ENCODE data around the gene WDFY4.

WDFY4 gene

DNA sequence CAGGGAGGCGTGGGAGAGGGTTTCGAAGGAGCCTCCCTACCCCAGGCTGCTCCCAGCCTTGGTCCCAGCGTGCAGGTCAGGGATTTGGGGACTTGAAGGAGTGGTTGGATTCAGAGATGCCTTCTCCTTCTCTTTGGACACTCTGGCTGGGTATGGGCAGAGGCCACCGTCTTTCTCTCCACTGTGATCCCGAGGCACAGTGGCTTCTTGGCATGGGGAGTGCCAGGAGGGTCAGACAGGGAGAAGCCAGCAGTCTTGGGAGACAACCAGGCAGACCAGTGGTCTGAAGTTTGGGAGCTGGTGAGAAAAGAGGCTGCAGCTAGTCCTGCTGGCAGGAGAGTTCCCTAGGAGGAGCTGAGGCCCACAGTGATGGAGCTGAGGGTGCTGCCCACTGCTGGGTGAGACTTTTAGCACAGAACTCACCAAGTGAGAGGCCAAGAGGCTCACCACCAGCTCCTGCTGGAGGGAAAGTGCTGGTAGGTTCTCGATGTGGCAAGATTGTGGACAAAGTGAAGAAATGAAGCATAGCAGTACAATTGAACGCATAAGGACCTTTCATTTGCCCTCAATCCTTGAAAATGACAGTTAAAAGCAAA, 35.2 kb upstream of the WDFY4 start:
- H3K4me3 ChIP-seq (ENCODE audit: low read depth, low read length): no peak overlapping the region
- TF ChIP-seq, protein P1, sequence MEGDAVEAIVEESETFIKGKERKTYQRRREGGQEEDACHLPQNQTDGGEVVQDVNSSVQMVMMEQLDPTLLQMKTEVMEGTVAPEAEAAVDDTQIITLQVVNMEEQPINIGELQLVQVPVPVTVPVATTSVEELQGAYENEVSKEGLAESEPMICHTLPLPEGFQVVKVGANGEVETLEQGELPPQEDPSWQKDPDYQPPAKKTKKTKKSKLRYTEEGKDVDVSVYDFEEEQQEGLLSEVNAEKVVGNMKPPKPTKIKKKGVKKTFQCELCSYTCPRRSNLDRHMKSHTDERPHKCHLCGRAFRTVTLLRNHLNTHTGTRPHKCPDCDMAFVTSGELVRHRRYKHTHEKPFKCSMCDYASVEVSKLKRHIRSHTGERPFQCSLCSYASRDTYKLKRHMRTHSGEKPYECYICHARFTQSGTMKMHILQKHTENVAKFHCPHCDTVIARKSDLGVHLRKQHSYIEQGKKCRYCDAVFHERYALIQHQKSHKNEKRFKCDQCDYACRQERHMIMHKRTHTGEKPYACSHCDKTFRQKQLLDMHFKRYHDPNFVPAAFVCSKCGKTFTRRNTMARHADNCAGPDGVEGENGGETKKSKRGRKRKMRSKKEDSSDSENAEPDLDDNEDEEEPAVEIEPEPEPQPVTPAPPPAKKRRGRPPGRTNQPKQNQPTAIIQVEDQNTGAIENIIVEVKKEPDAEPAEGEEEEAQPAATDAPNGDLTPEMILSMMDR (IDR thresholded peaks at IDR 0.05; ENCODE audit: borderline replicate concordance, insufficient read depth, low read depth, low read length): no peak

DNA sequence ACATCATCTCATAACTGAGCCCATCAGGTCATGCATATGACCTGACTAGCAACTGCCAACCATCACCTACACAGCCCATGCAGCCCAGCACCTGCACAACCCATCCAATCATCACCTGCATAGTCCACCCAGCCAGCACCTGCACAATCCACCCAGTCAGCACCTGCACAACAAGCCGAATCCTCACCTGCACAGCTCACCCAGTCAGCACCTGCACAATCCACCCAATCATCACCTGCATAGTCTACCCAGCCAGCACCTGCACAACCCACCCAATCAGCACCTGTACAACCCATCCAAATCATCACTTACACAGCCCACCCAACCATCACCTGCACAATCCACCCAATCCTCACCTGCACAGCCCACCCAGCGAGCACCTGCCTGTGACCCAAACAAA, 33.4 kb upstream of the WDFY4 start:
- no peak overlapping the region for H3K4me3 ChIP-seq (ENCODE audit: low read depth, low read length)
- TF ChIP-seq, protein P1 (IDR thresholded peaks at IDR 0.05; ENCODE audit: borderline replicate concordance, insufficient read depth, low read depth, low read length): no peak

DNA sequence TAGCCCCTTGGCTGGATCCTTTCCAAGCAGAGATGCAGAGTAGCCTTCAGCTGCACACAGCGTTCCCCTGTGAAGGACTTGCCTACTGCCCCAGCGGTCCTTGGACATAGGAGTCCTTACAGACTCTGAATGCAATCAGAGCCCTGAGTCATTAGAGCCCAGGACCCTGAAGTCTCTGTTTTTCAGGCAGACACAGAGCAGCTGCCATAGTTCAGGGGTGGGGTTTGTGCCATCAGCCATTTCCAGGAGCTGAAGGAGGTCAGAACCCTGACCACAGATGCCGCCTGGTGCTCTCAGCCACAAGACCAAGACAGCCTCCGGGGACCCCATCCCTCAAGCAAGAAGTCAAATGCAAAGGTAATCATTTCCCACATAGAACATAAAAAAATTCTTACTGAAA, 32.8 kb upstream of the WDFY4 start:
- TF ChIP-seq, protein P1 (IDR thresholded peaks at IDR 0.05; ENCODE audit: borderline replicate concordance, insufficient read depth, low read depth, low read length): no peak
- no peak overlapping the region for H3K4me3 ChIP-seq (ENCODE audit: low read depth, low read length)

DNA sequence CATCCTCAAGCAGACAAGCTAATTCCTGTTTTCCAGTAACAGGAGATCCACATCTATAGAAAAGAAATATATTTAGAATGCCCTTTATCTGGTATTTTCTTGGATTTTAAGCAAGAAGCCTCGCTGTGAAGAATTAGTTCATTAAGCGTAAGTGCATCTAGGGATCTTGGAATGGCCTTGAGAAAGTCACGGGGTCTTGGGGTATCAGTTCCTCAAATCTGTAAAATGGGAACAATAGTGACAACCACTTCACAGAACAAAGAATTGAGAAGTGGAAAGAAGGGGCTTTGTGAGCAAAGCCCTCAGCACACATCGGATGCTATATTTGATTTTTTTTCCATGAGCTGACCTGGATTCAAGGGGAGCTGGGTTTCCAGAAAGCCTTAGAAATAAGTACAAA, 32.3 kb upstream of the WDFY4 start:
- no peak overlapping the region for H3K4me3 ChIP-seq (ENCODE audit: low read depth, low read length)
- TF ChIP-seq, protein P1 (IDR thresholded peaks at IDR 0.05; ENCODE audit: borderline replicate concordance, insufficient read depth, low read depth, low read length): no peak

DNA sequence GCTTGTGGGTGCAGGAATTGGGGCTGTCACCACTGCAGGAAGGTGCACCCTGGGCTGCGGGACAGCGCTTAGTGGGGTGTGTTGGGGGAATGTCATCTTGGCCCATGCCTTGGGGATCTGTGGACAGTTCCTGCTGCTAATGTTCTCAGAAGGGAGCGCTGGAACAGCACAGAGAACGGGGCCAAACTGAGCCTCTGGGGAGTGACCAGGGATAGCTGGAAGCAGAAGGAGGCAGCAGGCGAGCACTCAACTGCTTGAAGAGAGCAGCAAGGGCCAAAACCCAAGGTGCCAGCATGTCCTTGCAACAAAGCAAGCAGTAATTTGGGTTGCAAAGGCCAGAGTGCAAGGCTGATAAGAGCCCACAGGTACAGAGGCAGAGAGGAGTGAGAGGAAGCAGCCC, 31.3 kb upstream of the WDFY4 start:
- no peak overlapping the region for H3K4me3 ChIP-seq (ENCODE audit: low read depth, low read length)
- TF ChIP-seq, protein P1 (IDR thresholded peaks at IDR 0.05; ENCODE audit: borderline replicate concordance, insufficient read depth, low read depth, low read length): no peak

DNA sequence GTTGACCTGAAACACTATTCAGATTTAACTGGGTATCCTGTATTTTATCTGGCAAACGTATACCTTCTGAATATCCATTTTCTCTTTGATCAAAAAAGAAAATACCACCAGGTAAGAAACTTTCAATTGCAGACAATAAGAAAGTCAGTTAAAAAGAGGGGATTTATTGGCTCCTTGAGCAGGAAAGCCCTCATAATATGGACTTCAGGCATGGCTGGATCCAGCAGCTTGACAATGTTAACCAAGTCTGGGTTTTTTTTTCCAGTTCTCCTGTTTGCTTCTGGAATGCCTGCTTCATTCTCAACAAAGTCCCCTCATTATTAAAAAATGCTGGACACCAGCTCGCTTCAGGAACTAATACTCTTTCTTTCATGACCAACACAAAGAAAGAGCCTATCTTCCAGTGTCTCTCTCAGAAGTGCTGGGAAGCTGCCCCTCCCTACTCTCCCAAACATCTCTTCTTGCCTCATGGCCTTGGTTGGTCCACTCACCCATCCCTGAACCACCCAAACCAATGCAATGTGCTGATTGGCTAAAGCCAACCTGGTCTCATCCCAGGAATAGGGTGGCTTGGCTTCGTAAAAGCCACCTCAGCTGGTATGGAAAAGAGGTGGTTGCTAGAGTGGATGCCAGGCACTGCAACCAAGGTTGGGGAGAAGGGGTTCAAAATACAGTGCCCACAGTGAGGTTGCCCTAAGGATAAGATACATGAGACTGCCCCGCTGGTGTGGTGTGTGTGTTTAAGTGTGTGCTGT, 30.6 kb upstream of the WDFY4 start:
- H3K4me3 ChIP-seq (ENCODE audit: low read depth, low read length): no peak overlapping the region
- TF ChIP-seq, protein P1 (IDR thresholded peaks at IDR 0.05; ENCODE audit: borderline replicate concordance, insufficient read depth, low read depth, low read length): no peak

All from GM12875 (cell line).